ENCODE data around the gene GRID1. TPM values are rescaled to one million over a fixed set of nuclear protein-coding genes. Genes with fewer than 3 reads are reported as not detected.

GRID1 gene
- total RNA-seq, 2 experiments from 2014 or later: not detected

GRCh38 chr10:85650791-85651496, 715.7 kb downstream of the GRID1 start:
- Mint-ChIP-seq H3K27ac (no peak overlapping the region), H3K9me3 (no peaks in the 10 kb centered on the region), H3K27me3 (no peaks in the 10 kb centered on the region), H3K4me3 (no peak overlapping the region), H3K36me3 (no peaks in the 10 kb centered on the region), H3K4me1 (no peaks in the 10 kb centered on the region)
- POLR2A ChIA-PET: no interaction called here
- no peak for ATAC-seq (ENCODE audit: low read depth)
- no peak for DNase-seq

- H3K9me3 Mint-ChIP-seq: no peaks in the 10 kb centered on the region
- ATAC-seq (ENCODE audit: low read depth) (no peak), DNase-seq (no peak)
- H3K27ac Mint-ChIP-seq: no peak overlapping the region
- H3K27me3 Mint-ChIP-seq: no peaks in the 10 kb centered on the region
- H3K4me1 Mint-ChIP-seq: no peaks in the 10 kb centered on the region
- no peak overlapping the region for H3K4me3 Mint-ChIP-seq
- H3K36me3 Mint-ChIP-seq: no peaks in the 10 kb centered on the region
- POLR2A ChIA-PET: no interaction called here
Observed at GRCh38 chr10:85649461-85649860, 717.1 kb downstream of the GRID1 start.

GRCh38 chr10:85648279-85648754, 718.3 kb downstream of the GRID1 start:
- Mint-ChIP-seq H3K27ac (no peak overlapping the region), H3K9me3 (no peaks in the 10 kb centered on the region), H3K27me3 (no peaks in the 10 kb centered on the region), H3K4me3 (no peak overlapping the region), H3K36me3 (no peaks in the 10 kb centered on the region), H3K4me1 (no peaks in the 10 kb centered on the region)
- DNase-seq (no peak), ATAC-seq (ENCODE audit: low read depth) (no peak)
- POLR2A ChIA-PET: no interaction called here

- DNase-seq: no peak
- Mint-ChIP-seq H3K36me3 (no peaks in the 10 kb centered on the region), H3K4me1 (no peaks in the 10 kb centered on the region), H3K27me3 (no peaks in the 10 kb centered on the region), H3K4me3 (no peak overlapping the region), H3K27ac (no peak overlapping the region), H3K9me3 (no peaks in the 10 kb centered on the region)
- ATAC-seq (ENCODE audit: low read depth): no peak
- POLR2A ChIA-PET: no interaction called here
Observed at GRCh38 chr10:85647741-85648140, 718.9 kb downstream of the GRID1 start.

GRCh38 chr10:85645926-85646711, 720.5 kb downstream of the GRID1 start:
- ATAC-seq (ENCODE audit: low read depth): no peak
- Mint-ChIP-seq H3K9me3 (no peaks in the 10 kb centered on the region), H3K27ac (no peak overlapping the region), H3K27me3 (no peaks in the 10 kb centered on the region), H3K4me1 (no peaks in the 10 kb centered on the region), H3K36me3 (no peaks in the 10 kb centered on the region), H3K4me3 (no peak overlapping the region)
- POLR2A ChIA-PET: no interaction called here
- DNase-seq: no peak

- H3K9me3 Mint-ChIP-seq: no peaks in the 10 kb centered on the region
- POLR2A ChIA-PET: no interaction called here
- H3K27ac Mint-ChIP-seq: no peak overlapping the region
- H3K36me3 Mint-ChIP-seq: no peaks in the 10 kb centered on the region
- DNase-seq (no peak), ATAC-seq (ENCODE audit: low read depth) (no peak)
- no peak overlapping the region for H3K4me3 Mint-ChIP-seq
- no peaks in the 10 kb centered on the region for H3K4me1 Mint-ChIP-seq
- H3K27me3 Mint-ChIP-seq: no peaks in the 10 kb centered on the region
Observed at GRCh38 chr10:85645053-85645452, 721.5 kb downstream of the GRID1 start.

- Mint-ChIP-seq H3K4me1 (no peaks in the 10 kb centered on the region), H3K9me3 (no peaks in the 10 kb centered on the region), H3K27ac (no peak overlapping the region), H3K4me3 (no peak overlapping the region), H3K36me3 (no peaks in the 10 kb centered on the region), H3K27me3 (no peaks in the 10 kb centered on the region)
- no peak for ATAC-seq (ENCODE audit: low read depth)
- POLR2A ChIA-PET: no interaction called here
- no peak for DNase-seq
Observed at GRCh38 chr10:85643845-85644525, 722.6 kb downstream of the GRID1 start.

GRCh38 chr10:85643171-85643844, 723.3 kb downstream of the GRID1 start:
- POLR2A ChIA-PET: no interaction called here
- Mint-ChIP-seq H3K27me3 (no peaks in the 10 kb centered on the region), H3K4me3 (no peak overlapping the region), H3K36me3 (no peaks in the 10 kb centered on the region), H3K27ac (no peak overlapping the region), H3K4me1 (no peaks in the 10 kb centered on the region), H3K9me3 (no peaks in the 10 kb centered on the region)
- ATAC-seq (ENCODE audit: low read depth) (no peak), DNase-seq (no peak)

- no peak overlapping the region for H3K4me3 Mint-ChIP-seq
- POLR2A ChIA-PET: no interaction called here
- no peak overlapping the region for H3K27ac Mint-ChIP-seq
- H3K4me1 Mint-ChIP-seq: no peaks in the 10 kb centered on the region
- H3K36me3 Mint-ChIP-seq: no peaks in the 10 kb centered on the region
- no peaks in the 10 kb centered on the region for H3K27me3 Mint-ChIP-seq
- no peaks in the 10 kb centered on the region for H3K9me3 Mint-ChIP-seq
- ATAC-seq (ENCODE audit: low read depth): no peak
- DNase-seq: no peak
Observed at GRCh38 chr10:85642421-85643170, 724.0 kb downstream of the GRID1 start.

GRCh38 chr10:85642082-85642420, 724.5 kb downstream of the GRID1 start:
- POLR2A ChIA-PET: no interaction called here
- no peaks in the 10 kb centered on the region for H3K4me1 Mint-ChIP-seq
- DNase-seq (no peak), ATAC-seq (ENCODE audit: low read depth) (no peak)
- H3K9me3 Mint-ChIP-seq: no peaks in the 10 kb centered on the region
- H3K27me3 Mint-ChIP-seq: no peaks in the 10 kb centered on the region
- H3K4me3 Mint-ChIP-seq: no peak overlapping the region
- no peak overlapping the region for H3K27ac Mint-ChIP-seq
- H3K36me3 Mint-ChIP-seq: no peaks in the 10 kb centered on the region

- Mint-ChIP-seq H3K9me3 (no peaks in the 10 kb centered on the region), H3K4me1 (no peaks in the 10 kb centered on the region), H3K36me3 (no peaks in the 10 kb centered on the region), H3K4me3 (no peak overlapping the region), H3K27me3 (no peaks in the 10 kb centered on the region), H3K27ac (no peak overlapping the region)
- POLR2A ChIA-PET: no interaction called here
- DNase-seq: no peak
- no peak for ATAC-seq (ENCODE audit: low read depth)
Observed at GRCh38 chr10:85641479-85642009, 725.1 kb downstream of the GRID1 start.

- POLR2A ChIA-PET: no interaction called here
- DNase-seq (no peak), ATAC-seq (ENCODE audit: low read depth) (no peak)
- H3K4me3 Mint-ChIP-seq: no peak overlapping the region
- no peaks in the 10 kb centered on the region for H3K36me3 Mint-ChIP-seq
- H3K9me3 Mint-ChIP-seq: peaks cover 2% of the 10 kb centered on the region
- no peak overlapping the region for H3K27ac Mint-ChIP-seq
- H3K27me3 Mint-ChIP-seq: no peaks in the 10 kb centered on the region
- H3K4me1 Mint-ChIP-seq: no peaks in the 10 kb centered on the region
Observed at GRCh38 chr10:85638797-85639196, 727.8 kb downstream of the GRID1 start.

- no peak overlapping the region for H3K4me3 Mint-ChIP-seq
- no peaks in the 10 kb centered on the region for H3K4me1 Mint-ChIP-seq
- no peak overlapping the region for H3K27ac Mint-ChIP-seq
- H3K9me3 Mint-ChIP-seq: peaks cover 2% of the 10 kb centered on the region
- ATAC-seq (ENCODE audit: low read depth) (no peak), DNase-seq (no peak)
- POLR2A ChIA-PET: no interaction called here
- no peaks in the 10 kb centered on the region for H3K27me3 Mint-ChIP-seq
- H3K36me3 Mint-ChIP-seq: no peaks in the 10 kb centered on the region
Observed at GRCh38 chr10:85635650-85636049, 730.9 kb downstream of the GRID1 start.

Measured in activated naive CD8-positive, alpha-beta T cell treated with anti-CD3 and anti-CD28 coated beads, Interleukin-2, amount 10 ng/mL, durations not matched to agents 7 days and 5 days (primary cell).